Muscle layer of duodenum (tissue), 2 donors: Measurements from ENCODE around the gene VAC14.
A peak's percentile ranks its signal among the peaks of the same experiment; 100 is the strongest.

Experiments
- H3K27ac ChIP-seq: one replicate; pipeline ENCODE4 v1.7.0; 2013; ENCODE audit warnings: mild to moderate bottlenecking, low read length
- H3K27me3 ChIP-seq: one replicate; pipeline ENCODE4 v1.7.0; 2013; ENCODE audit warnings: low read depth, mild to moderate bottlenecking, control low read depth, low read length
- H3K36me3 ChIP-seq, 2 donors: one replicate each; pipeline ENCODE4 v1.7.0; 2013; ENCODE audit warnings: low read length in 2 of 2, control low read depth in 1 of 2, mild to moderate bottlenecking in 1 of 2; ENCODE audit not compliant: insufficient read depth in 2 of 2, control insufficient read depth in 1 of 2
- H3K4me1 ChIP-seq, 2 donors: one replicate each; pipeline ENCODE4 v1.7.0; 2013; ENCODE audit warnings: low read length in 2 of 2, mild to moderate bottlenecking in 2 of 2, control low read depth in 1 of 2, moderate library complexity in 1 of 2; ENCODE audit not compliant: insufficient read depth in 2 of 2, control insufficient read depth in 1 of 2
- H3K4me3 ChIP-seq, 2 donors: one replicate each; pipeline ENCODE4 v1.7.0; 2013; ENCODE audit warnings: low read length in 2 of 2, low read depth in 1 of 2, mild to moderate bottlenecking in 1 of 2
- H3K9me3 ChIP-seq, 2 donors: one replicate each; pipeline ENCODE4 v1.7.0; 2013; ENCODE audit warnings: low read length in 2 of 2, control low read depth in 1 of 2, mild to moderate bottlenecking in 1 of 2; ENCODE audit not compliant: control insufficient read depth in 1 of 2
- donor health status: healthy.

The VAC14 gene

GRCh38 chr16:70759666-70760065 is 41.3 kb downstream of the VAC14 start:
- H3K27me3 ChIP-seq, result no peaks in the 10 kb centered on the region
- no peak overlapping the region for H3K4me3 ChIP-seq
- H3K36me3 ChIP-seq, result peaks cover 24 to 74% of the 10 kb centered on the region in 2 donors
- H3K27ac ChIP-seq, result no peak overlapping the region
- H3K9me3 ChIP-seq, result no peaks in the 10 kb centered on the region
- peaks cover 0 to 7% of the 10 kb centered on the region in 2 donors for H3K4me1 ChIP-seq

GRCh38 chr16:70758786-70759185 is 42.2 kb downstream of the VAC14 start:
- no peaks in the 10 kb centered on the region for H3K9me3 ChIP-seq
- peaks cover 24 to 74% of the 10 kb centered on the region in 2 donors for H3K36me3 ChIP-seq
- H3K4me3 ChIP-seq, result no peak overlapping the region
- no peaks in the 10 kb centered on the region for H3K27me3 ChIP-seq
- H3K4me1 ChIP-seq, result peaks cover 0 to 7% of the 10 kb centered on the region in 2 donors
- no peak overlapping the region for H3K27ac ChIP-seq

- H3K4me1 ChIP-seq, result peaks cover 0 to 7% of the 10 kb centered on the region in 2 donors
- no peak overlapping the region for H3K27ac ChIP-seq
- H3K27me3 ChIP-seq, result no peaks in the 10 kb centered on the region
- H3K36me3 ChIP-seq, result peaks cover 19 to 62% of the 10 kb centered on the region in 2 donors
- H3K4me3 ChIP-seq, result no peak overlapping the region
- no peaks in the 10 kb centered on the region for H3K9me3 ChIP-seq
Observed at GRCh38 chr16:70757183-70757582, 43.8 kb downstream of the VAC14 start.

GRCh38 chr16:70756071-70756470 is 44.9 kb downstream of the VAC14 start:
- Histone ChIP-seq H3K27me3 (no peaks in the 10 kb centered on the region), H3K9me3 (no peaks in the 10 kb centered on the region), H3K4me3 (no peak overlapping the region), H3K4me1 (peaks cover 5 to 11% of the 10 kb centered on the region in 2 donors), H3K27ac (no peak overlapping the region), H3K36me3 (peaks cover 16 to 57% of the 10 kb centered on the region in 2 donors)

- Histone ChIP-seq H3K4me1 (peaks cover 5 to 21% of the 10 kb centered on the region in 2 donors), H3K4me3 (no peak overlapping the region), H3K27me3 (no peaks in the 10 kb centered on the region), H3K36me3 (peaks cover 11 to 51% of the 10 kb centered on the region in 2 donors), H3K9me3 (no peaks in the 10 kb centered on the region), H3K27ac (no peak overlapping the region)
Observed at GRCh38 chr16:70754851-70755600, 45.9 kb downstream of the VAC14 start.

GRCh38 chr16:70754371-70754770 is 46.6 kb downstream of the VAC14 start:
- Histone ChIP-seq H3K27ac (no peak overlapping the region), H3K4me1 (peaks cover 5 to 20% of the 10 kb centered on the region in 2 donors), H3K9me3 (no peaks in the 10 kb centered on the region), H3K4me3 (no peak overlapping the region), H3K36me3 (peaks cover 11 to 46% of the 10 kb centered on the region in 2 donors), H3K27me3 (no peaks in the 10 kb centered on the region)

GRCh38 chr16:70753694-70754325 is 47.1 kb downstream of the VAC14 start:
- Histone ChIP-seq H3K27ac (no peak overlapping the region), H3K4me3 (no peak overlapping the region), H3K4me1 (peaks cover 5 to 20% of the 10 kb centered on the region in 2 donors), H3K27me3 (no peaks in the 10 kb centered on the region), H3K36me3 (peaks cover 8 to 43% of the 10 kb centered on the region in 2 donors), H3K9me3 (no peaks in the 10 kb centered on the region)

- Histone ChIP-seq H3K4me3 (no peak overlapping the region), H3K4me1 (peaks cover 5 to 20% of the 10 kb centered on the region in 2 donors), H3K27ac (no peak overlapping the region), H3K27me3 (no peaks in the 10 kb centered on the region), H3K9me3 (no peaks in the 10 kb centered on the region), H3K36me3 (peaks cover 7 to 38% of the 10 kb centered on the region in 2 donors)
Observed at GRCh38 chr16:70753228-70753627, 47.7 kb downstream of the VAC14 start.

- Histone ChIP-seq H3K27me3 (no peaks in the 10 kb centered on the region), H3K4me3 (no peak overlapping the region), H3K27ac (no peak overlapping the region), H3K9me3 (no peaks in the 10 kb centered on the region), H3K36me3 (peaks cover 7 to 31% of the 10 kb centered on the region in 2 donors), H3K4me1 (peaks cover 5 to 22% of the 10 kb centered on the region in 2 donors)
Observed at GRCh38 chr16:70752426-70752825, 48.5 kb downstream of the VAC14 start.

- H3K4me3 ChIP-seq, result no peak overlapping the region
- peaks cover 11 to 30% of the 10 kb centered on the region in 2 donors for H3K4me1 ChIP-seq
- no peak overlapping the region for H3K27ac ChIP-seq
- no peaks in the 10 kb centered on the region for H3K9me3 ChIP-seq
- H3K36me3 ChIP-seq, result peaks cover 2 to 23% of the 10 kb centered on the region in 2 donors
- H3K27me3 ChIP-seq, result no peaks in the 10 kb centered on the region
Observed at GRCh38 chr16:70751593-70751992, 49.4 kb downstream of the VAC14 start.

GRCh38 chr16:70750893-70751467 is 50.0 kb downstream of the VAC14 start:
- Histone ChIP-seq H3K27ac (peak overlapping the region; percentile 42), H3K36me3 (peaks cover 0 to 17% of the 10 kb centered on the region in 2 donors), H3K4me3 (no peak overlapping the region), H3K27me3 (no peaks in the 10 kb centered on the region), H3K9me3 (no peaks in the 10 kb centered on the region), H3K4me1 (peaks cover 17 to 36% of the 10 kb centered on the region in 2 donors)
